Measurements from ENCODE around the gene GRID2IP. TPM values are rescaled to one million over a fixed set of nuclear protein-coding genes. Genes with fewer than 3 reads are reported as not detected.

The GRID2IP gene
- total RNA-seq, 1 experiment from 2014 or later, result not detected

GRCh38 chr7:6512892-6513291 lies 38.4 kb downstream of the GRID2IP start:
- DNase-seq (ENCODE audit: low spot score), result no peak
- TF ChIP-seq EZH2 (IDR thresholded peaks at IDR 0.05; ENCODE audit: borderline replicate concordance, low read depth, low read length, poor library complexity, severe bottlenecking) (no peak), CTCF (conservative IDR thresholded peaks at IDR 0.05; ENCODE audit: low read depth, low read length) (no peak)
- ChIA-PET CTCF (no interaction called here), POLR2A (ENCODE audit: low non-redundant PET) (no interaction called here)
- Histone ChIP-seq H3K4me3 (ENCODE audit: low read depth, low read length, poor library complexity, severe bottlenecking) (no peak overlapping the region), H3K27me3 (replicated peaks; ENCODE audit: insufficient read depth, low read depth, low read length, poor library complexity) (no peaks in the 10 kb centered on the region), H3K4me1 (ENCODE audit: insufficient read depth, low read length, poor library complexity, severe bottlenecking) (no peaks in the 10 kb centered on the region), H3K36me3 (ENCODE audit: insufficient read depth, low read length, poor library complexity, severe bottlenecking) (no peaks in the 10 kb centered on the region), H3K9me3 (ENCODE audit: low read depth, low read length, poor library complexity, severe bottlenecking) (no peaks in the 10 kb centered on the region), H3K27ac (ENCODE audit: low read depth, low read length, poor library complexity, severe bottlenecking) (no peak overlapping the region)
- intact Hi-C loops (cut with micrococcal nuclease; ENCODE audit: unreplicated experiment), result no loop called here
- no TSS peak for BruUV-seq (replicated peaks)

GRCh38 chr7:6510476-6511133 lies 40.7 kb downstream of the GRID2IP start:
- Histone ChIP-seq H3K27me3 (replicated peaks; ENCODE audit: insufficient read depth, low read depth, low read length, poor library complexity) (no peaks in the 10 kb centered on the region), H3K36me3 (ENCODE audit: insufficient read depth, low read length, poor library complexity, severe bottlenecking) (no peaks in the 10 kb centered on the region), H3K9me3 (ENCODE audit: low read depth, low read length, poor library complexity, severe bottlenecking) (no peaks in the 10 kb centered on the region), H3K4me1 (ENCODE audit: insufficient read depth, low read length, poor library complexity, severe bottlenecking) (no peaks in the 10 kb centered on the region), H3K27ac (ENCODE audit: low read depth, low read length, poor library complexity, severe bottlenecking) (no peak overlapping the region), H3K4me3 (ENCODE audit: low read depth, low read length, poor library complexity, severe bottlenecking) (no peak overlapping the region)
- intact Hi-C loops (cut with micrococcal nuclease; ENCODE audit: unreplicated experiment), result no loop called here
- DNase-seq (ENCODE audit: low spot score), result no peak
- POLR2A ChIA-PET (ENCODE audit: low non-redundant PET), result no interaction called here
- BruUV-seq (replicated peaks), result no TSS peak
- CTCF ChIA-PET, result no interaction called here
- no peak for TF ChIP-seq CTCF (conservative IDR thresholded peaks at IDR 0.05; ENCODE audit: low read depth, low read length)
- TF ChIP-seq EZH2 (IDR thresholded peaks at IDR 0.05; ENCODE audit: borderline replicate concordance, low read depth, low read length, poor library complexity, severe bottlenecking), result no peak

GRCh38 chr7:6508950-6509349 lies 42.3 kb downstream of the GRID2IP start:
- POLR2A ChIA-PET (ENCODE audit: low non-redundant PET), result no interaction called here
- Histone ChIP-seq H3K27me3 (replicated peaks; ENCODE audit: insufficient read depth, low read depth, low read length, poor library complexity) (no peaks in the 10 kb centered on the region), H3K4me1 (ENCODE audit: insufficient read depth, low read length, poor library complexity, severe bottlenecking) (no peaks in the 10 kb centered on the region), H3K27ac (ENCODE audit: low read depth, low read length, poor library complexity, severe bottlenecking) (no peak overlapping the region), H3K4me3 (ENCODE audit: low read depth, low read length, poor library complexity, severe bottlenecking) (no peak overlapping the region), H3K36me3 (ENCODE audit: insufficient read depth, low read length, poor library complexity, severe bottlenecking) (no peaks in the 10 kb centered on the region), H3K9me3 (ENCODE audit: low read depth, low read length, poor library complexity, severe bottlenecking) (no peaks in the 10 kb centered on the region)
- intact Hi-C loops (cut with micrococcal nuclease; ENCODE audit: unreplicated experiment), result no loop called here
- no peak for TF ChIP-seq EZH2 (IDR thresholded peaks at IDR 0.05; ENCODE audit: borderline replicate concordance, low read depth, low read length, poor library complexity, severe bottlenecking)
- no peak for TF ChIP-seq CTCF (conservative IDR thresholded peaks at IDR 0.05; ENCODE audit: low read depth, low read length)
- DNase-seq (ENCODE audit: low spot score), result no peak
- CTCF ChIA-PET, result no interaction called here
- BruUV-seq (replicated peaks), result no TSS peak
